GM23338 (cell line): ENCODE results near the gene NAMPT. TPM values are rescaled to one million over a fixed set of nuclear protein-coding genes. Genes with fewer than 3 reads are reported as not detected.

ENCODE experiments used
- ATAC-seq: fragments of 200-7000 bp; cut with Tn5 transposase; 3 replicates; pipeline ENCODE4 v1.9.1; 2020
- DNase-seq: peaks from one replicate; pipeline ENCODE4 v3.0.0-alpha.2; 2015; ENCODE audit warnings: low spot score
- H2AFZ ChIP-seq: fragments of 200-600 bp; sonication (generic); 2 replicates; pipeline ENCODE4 v1.8.0; 2016; ENCODE audit warnings: antibody characterized with exemption, mild to moderate bottlenecking, moderate library complexity
- H3F3A ChIP-seq: fragments of 200-600 bp; sonication (generic); replicated peaks from 2 replicates; pipeline ENCODE4 v1.8.0; 2017; ENCODE audit warnings: antibody characterized with exemption, mixed run types, low read depth
- H3K27ac ChIP-seq: fragments of 200-600 bp; sonication (generic); 2 replicates; pipeline ENCODE4 v1.6.1; 2016; ENCODE audit warnings: low read depth
- H3K27me3 ChIP-seq: fragments of 200-600 bp; sonication (generic); 2 replicates; pipeline ENCODE4 v1.8.0; 2016; ENCODE audit warnings: mild to moderate bottlenecking, mixed run types, moderate library complexity; ENCODE audit not compliant: insufficient read depth
- H3K36me3 ChIP-seq: fragments of 200-600 bp; sonication (generic); 2 replicates; pipeline ENCODE4 v1.8.0; 2016; ENCODE audit warnings: mild to moderate bottlenecking; ENCODE audit not compliant: insufficient read depth
- H3K4me1 ChIP-seq: fragments of 200-600 bp; sonication (generic); 2 replicates; pipeline ENCODE4 v1.8.0; 2016; ENCODE audit warnings: mild to moderate bottlenecking, moderate library complexity; ENCODE audit not compliant: insufficient read depth
- H3K4me2 ChIP-seq: fragments of 200-600 bp; sonication (generic); 2 replicates; pipeline ENCODE4 v1.7.1; 2017; ENCODE audit warnings: mixed run types
- H3K4me3 ChIP-seq: fragments of 200-600 bp; sonication (generic); 2 replicates; pipeline ENCODE4 v1.6.1; 2016; ENCODE audit warnings: mixed run types
- H3K79me2 ChIP-seq: fragments of 200-600 bp; sonication (generic); replicated peaks from 2 replicates; pipeline ENCODE4 v1.8.0; 2017; ENCODE audit warnings: mild to moderate bottlenecking; ENCODE audit not compliant: insufficient read depth
- H3K9me2 ChIP-seq: fragments of 200-600 bp; sonication (generic); 2 replicates; pipeline ENCODE4 v1.8.0; 2017; ENCODE audit not compliant: insufficient read depth
- H4K20me1 ChIP-seq: fragments of 200-600 bp; sonication (generic); replicated peaks from 2 replicates; pipeline ENCODE4 v1.8.0; 2017; ENCODE audit warnings: mild to moderate bottlenecking; ENCODE audit not compliant: insufficient read depth
- H3K27ac Mint-ChIP-seq: 2 replicates; pipeline ENCODE4 v1.8.0; 2020; ENCODE audit warnings: inconsistent platforms, mild to moderate bottlenecking, moderate library complexity, mixed read lengths
- H3K27me3 Mint-ChIP-seq: 3 replicates; pipeline ENCODE4 v1.8.0; 2022; ENCODE audit warnings: low read depth, mild to moderate bottlenecking, moderate library complexity, mixed read lengths, inconsistent platforms; ENCODE audit not compliant: insufficient read depth, poor library complexity
- H3K36me3 Mint-ChIP-seq: 3 replicates; pipeline ENCODE4 v1.8.0; 2021; ENCODE audit warnings: low read depth, mild to moderate bottlenecking, inconsistent platforms, moderate library complexity, mixed read lengths
- H3K4me1 Mint-ChIP-seq: 3 replicates; pipeline ENCODE4 v1.8.0; 2020; ENCODE audit warnings: mild to moderate bottlenecking, inconsistent platforms, mixed read lengths
- H3K4me3 Mint-ChIP-seq: 3 replicates; pipeline ENCODE4 v1.8.0; 2021; ENCODE audit warnings: moderate library complexity, mild to moderate bottlenecking, inconsistent platforms, mixed read lengths
- H3K9me3 Mint-ChIP-seq: 3 replicates; pipeline ENCODE4 v1.8.0; 2020; ENCODE audit warnings: moderate library complexity, mild to moderate bottlenecking, inconsistent platforms, mixed read lengths
- CREB1 ChIP-seq: fragments of 250-450 bp; sonication (Bioruptor Pico); IDR thresholded peaks from 2 replicates; pipeline ENCODE4 v1.5.0; 2020; ENCODE audit warnings: low read depth, mild to moderate bottlenecking, moderate library complexity
- CTCF ChIP-seq, 2 experiments: fragments of 200-600 bp in 1 of 2; sonication (generic) in 1 of 2; conservative IDR thresholded peaks; 2 replicates each; pipeline versions ENCODE4 v1.5.1 to v1.6.1; 2016 to 2017; ENCODE audit warnings: antibody characterized with exemption in 2 of 2, low read depth in 2 of 2, mild to moderate bottlenecking in 2 of 2, moderate library complexity in 1 of 2
- ETS1 ChIP-seq: IDR thresholded peaks from 2 replicates; pipeline ENCODE4 v1.6.1; 2016; ENCODE audit warnings: antibody characterized with exemption
- EZH2 ChIP-seq: fragments of 200-600 bp; sonication (generic); IDR thresholded peaks from one replicate; pipeline ENCODE4 v1.8.0; 2017; ENCODE audit warnings: antibody characterized with exemption, mild to moderate bottlenecking, low read depth; ENCODE audit not compliant: unreplicated experiment
- JUNB ChIP-seq: IDR thresholded peaks from one replicate; pipeline ENCODE4 v1.6.1; 2016; ENCODE audit warnings: antibody characterized with exemption; ENCODE audit not compliant: unreplicated experiment
- NANOG ChIP-seq: IDR thresholded peaks from 2 replicates; pipeline ENCODE4 v1.6.1; 2016; ENCODE audit warnings: antibody characterized with exemption, borderline replicate concordance
- POLR2AphosphoS5 ChIP-seq: IDR thresholded peaks from 2 replicates; pipeline ENCODE4 v1.6.1; 2016; ENCODE audit warnings: antibody characterized with exemption, low read depth
- REST ChIP-seq: IDR thresholded peaks from one replicate; pipeline ENCODE4 v1.6.1; 2018; ENCODE audit warnings: antibody characterized with exemption; ENCODE audit not compliant: unreplicated experiment
- STAT1 ChIP-seq: IDR thresholded peaks from one replicate; pipeline ENCODE4 v1.6.1; 2016; ENCODE audit warnings: antibody characterized with exemption; ENCODE audit not compliant: unreplicated experiment
- ZNF331 ChIP-seq: fragments of 250-450 bp; sonication (Bioruptor Pico); IDR thresholded peaks from 2 replicates; pipeline ENCODE4 v1.5.0; 2020; ENCODE audit warnings: low read depth, mild to moderate bottlenecking, moderate library complexity
- polyA plus RNA-seq: library from polyadenylated mRNA; unstranded; fragments of >200 nt; fragmentation: Nextera tagmentation; extraction: Ambion mirVana; gene quantifications from 2 replicates; pipeline ENCODE4 v1.2.1, GENCODE V29; 2016
- total RNA-seq: library from RNA; depleted of rRNA; stranded (reverse); fragments of >200 nt; shearing (Covaris generic); gene quantifications from 2 replicates; pipeline ENCODE4 v1.2.3, GENCODE V29; 2014

NAMPT gene
- total and polyA plus RNA-seq, 2 experiments from 2014 or later = 37.9 to 73.9 TPM

GRCh38 chr7:106306256-106306655 is 21.5 kb upstream of the NAMPT start:
- H3K4me3 Mint-ChIP-seq = no peak overlapping the region
- TF ChIP-seq POLR2AphosphoS5 (no peak), STAT1 (no peak), JUNB (no peak), CTCF (conservative IDR thresholded peaks at IDR 0.05; ENCODE audit: low read depth in 2 of 2) (no peak), CREB1 (CRISPR knock-in tag) (no peak)
- no peaks in the 10 kb centered on the region for H4K20me1 ChIP-seq
- H3K4me1 Mint-ChIP-seq = peaks cover 14% of the 10 kb centered on the region
- H3K4me2 ChIP-seq = no peak overlapping the region
- no peak overlapping the region for H3K27ac ChIP-seq
- no peaks in the 10 kb centered on the region for H3K27me3 ChIP-seq
- H3K9me2 ChIP-seq = peaks cover 14% of the 10 kb centered on the region; the same call in 1 of the 2 replicates
- no peak overlapping the region for H3K27ac Mint-ChIP-seq
- no peaks in the 10 kb centered on the region for H3K36me3 ChIP-seq
- peaks cover 2% of the 10 kb centered on the region for H3K27me3 Mint-ChIP-seq
- no peaks in the 10 kb centered on the region for H3K79me2 ChIP-seq
- H3K9me3 Mint-ChIP-seq = peaks cover 3% of the 10 kb centered on the region; the same call in 1 of the 3 replicates
- peaks cover 10% of the 10 kb centered on the region; the same call in 1 of the 2 replicates for H3K4me1 ChIP-seq
- no peak for DNase-seq
- ATAC-seq = no peak
- no peaks in the 10 kb centered on the region for H3F3A ChIP-seq
- no peaks in the 10 kb centered on the region for H3K36me3 Mint-ChIP-seq
- H2AFZ ChIP-seq = no peak overlapping the region
- no peak overlapping the region for H3K4me3 ChIP-seq

- Mint-ChIP-seq H3K36me3 (no peaks in the 10 kb centered on the region), H3K27ac (no peak overlapping the region), H3K4me1 (peaks cover 14% of the 10 kb centered on the region), H3K9me3 (peaks cover 3% of the 10 kb centered on the region; the same call in 1 of the 3 replicates), H3K27me3 (peaks cover 2% of the 10 kb centered on the region), H3K4me3 (no peak overlapping the region)
- DNase-seq (no peak), ATAC-seq (peak; percentile 30; the same call in 2 of the 3 replicates)
- no peaks in the 10 kb centered on the region for H3F3A ChIP-seq
- H3K4me1 ChIP-seq = peaks cover 10% of the 10 kb centered on the region; the same call in 1 of the 2 replicates
- no peaks in the 10 kb centered on the region for H3K79me2 ChIP-seq
- no peaks in the 10 kb centered on the region for H4K20me1 ChIP-seq
- no peaks in the 10 kb centered on the region for H3K27me3 ChIP-seq
- H3K4me3 ChIP-seq = no peak overlapping the region
- H3K27ac ChIP-seq = no peak overlapping the region
- H3K36me3 ChIP-seq = no peaks in the 10 kb centered on the region
- H3K4me2 ChIP-seq = peak overlapping the region; percentile 25; the same call in 1 of the 2 replicates
- H2AFZ ChIP-seq = peak overlapping the region; percentile 40; the same call in 1 of the 2 replicates
- H3K9me2 ChIP-seq = peaks cover 14% of the 10 kb centered on the region; the same call in 1 of the 2 replicates
- TF ChIP-seq ETS1 (no peak), STAT1 (no peak), NANOG (no peak), EZH2 (no peak), REST (no peak), JUNB (no peak), CTCF (conservative IDR thresholded peaks at IDR 0.05; ENCODE audit: low read depth in 2 of 2) (no peak), CREB1 (CRISPR knock-in tag) (no peak), ZNF331 (no peak)
Measured at GRCh38 chr7:106305732-106306131, 20.9 kb upstream of the NAMPT start.
